H1 (cell line): ENCODE results near the gene SMIM28. TPM values are rescaled to one million over a fixed set of nuclear protein-coding genes. Genes with fewer than 3 reads are reported as not detected.

Experiments
- CTCF ChIA-PET: fragments of 300-600 bp; sonication (Branson Sonifier 250); formaldehyde crosslinking; loops from one replicate; lab custom pipeline; 2021; ENCODE audit not compliant: partially characterized antibody; lab: Charles Lee
- POLR2A ChIA-PET: fragments of 300-600 bp; sonication (Branson Sonifier 250); formaldehyde crosslinking; loops from one replicate; lab custom pipeline; 2021; ENCODE audit warnings: inconsistent platforms; ENCODE audit not compliant: partially characterized antibody; lab: Charles Lee
- DNase-seq, 2 experiments: peaks; one replicate each; pipeline versions ENCODE4 v3.0.0 to v3.0.0-alpha.2; 2010 to 2022; ENCODE audit warnings: low spot score in 2 of 2, low read depth in 1 of 2, mixed read lengths in 1 of 2
- FAIRE-seq: peaks from 2 replicates; lab custom pipeline; 2011; peaks lifted over from hg19 to GRCh38; lab: Jason Lieb, UNC
- H2AFZ ChIP-seq: 2 replicates; pipeline ENCODE4 v1.8.1; 2012; ENCODE audit warnings: low read length, inconsistent platforms
- H2AK5ac ChIP-seq: 2 replicates; pipeline ENCODE4 v1.6.1; 2013; ENCODE audit warnings: low read depth, low read length
- H2BK120ac ChIP-seq: replicated peaks from 2 replicates; pipeline ENCODE3; 2013; ENCODE audit warnings: low read depth, low read length, inconsistent platforms
- H2BK12ac ChIP-seq: 2 replicates; pipeline ENCODE4 v1.6.1; 2013; ENCODE audit warnings: low read depth, low read length
- H2BK15ac ChIP-seq: 2 replicates; pipeline ENCODE4 v1.6.1; 2013; ENCODE audit warnings: low read length
- H2BK20ac ChIP-seq: 2 replicates; pipeline ENCODE4 v1.6.1; 2013; ENCODE audit warnings: low read length
- H2BK5ac ChIP-seq: 2 replicates; pipeline ENCODE4 v1.6.1; 2013; ENCODE audit warnings: low read depth, low read length
- H3K14ac ChIP-seq: 2 replicates; pipeline ENCODE4 v1.6.1; 2013; ENCODE audit warnings: inconsistent platforms; ENCODE audit not compliant: insufficient read length
- H3K18ac ChIP-seq: 2 replicates; pipeline ENCODE4 v1.6.1; 2013; ENCODE audit warnings: low read length; ENCODE audit errors: extremely low read depth
- H3K23ac ChIP-seq: 2 replicates; pipeline ENCODE4 v1.6.1; 2013; ENCODE audit warnings: inconsistent platforms; ENCODE audit not compliant: insufficient read length
- H3K23me2 ChIP-seq: 2 replicates; pipeline ENCODE4 v1.6.1; 2013; ENCODE audit warnings: low read depth, low read length
- H3K27ac ChIP-seq: 2 replicates; pipeline ENCODE4 v1.6.1; 2011; ENCODE audit warnings: low read depth, low read length, inconsistent platforms
- H3K27me3 ChIP-seq, 4 experiments: replicated peaks in 1 of 4; 1 replicate in 1 of 4; 2 replicates in 3 of 4; pipeline versions ENCODE4 v1.6.1 to v1.8.1; 2011 to 2013; ENCODE audit warnings: low read length in 3 of 4, mild to moderate bottlenecking in 3 of 4, inconsistent platforms in 2 of 4, mixed read lengths in 2 of 4, moderate library complexity in 1 of 4; ENCODE audit not compliant: control insufficient read depth in 3 of 4, insufficient read depth in 3 of 4; ENCODE audit errors: extremely low read depth in 1 of 4
- H3K36me3 ChIP-seq, 4 experiments: 2 replicates each; pipeline versions ENCODE4 v1.6.1 to v1.8.1; 2011 to 2013; ENCODE audit warnings: mild to moderate bottlenecking in 4 of 4, low read length in 3 of 4, moderate library complexity in 2 of 4, control low read depth in 1 of 4, inconsistent platforms in 1 of 4; ENCODE audit not compliant: insufficient read depth in 4 of 4, control insufficient read depth in 2 of 4
- H3K4ac ChIP-seq: replicated peaks from 2 replicates; pipeline ENCODE3; 2013; ENCODE audit warnings: low read length, low read depth, mixed read lengths, inconsistent platforms; ENCODE audit not compliant: insufficient read length
- H3K4me1 ChIP-seq, 4 experiments: replicated peaks in 1 of 4; 1 replicate in 1 of 4; 2 replicates in 3 of 4; pipeline versions ENCODE4 v1.6.1 to v1.8.1; 2011 to 2013; ENCODE audit warnings: low read length in 3 of 4, inconsistent platforms in 2 of 4, mixed read lengths in 1 of 4; ENCODE audit not compliant: insufficient read depth in 4 of 4, control insufficient read depth in 3 of 4
- H3K4me2 ChIP-seq, 2 experiments: 2 replicates each; pipeline versions ENCODE4 v1.6.1 to v1.8.1; 2011 to 2013; ENCODE audit warnings: low read depth in 2 of 2, low read length in 2 of 2, control low read depth in 1 of 2, inconsistent platforms in 1 of 2, mild to moderate bottlenecking in 1 of 2; ENCODE audit not compliant: insufficient read depth in 1 of 2
- H3K4me3 ChIP-seq, 4 experiments: fragments of 200-600, 300-600 bp in 1 of 4; sonication (generic), shearing (Covaris generic), sonication (Bioruptor Twin) in 1 of 4; 2 replicates each; pipeline versions ENCODE4 v1.5.1 to v1.8.1; 2011 to 2016; ENCODE audit warnings: low read length in 4 of 4, low read depth in 3 of 4, control low read depth in 2 of 4, inconsistent platforms in 2 of 4, mild to moderate bottlenecking in 2 of 4, mixed read lengths in 1 of 4, moderate library complexity in 1 of 4; ENCODE audit not compliant: insufficient read depth in 2 of 4; ENCODE audit errors: extremely low read depth in 1 of 4
- H3K56ac ChIP-seq: replicated peaks from 2 replicates; pipeline ENCODE3; 2013; ENCODE audit warnings: low read depth, mild to moderate bottlenecking, mixed read lengths, low read length, inconsistent platforms; ENCODE audit not compliant: insufficient read length
- H3K79me1 ChIP-seq: 2 replicates; pipeline ENCODE4 v1.6.1; 2013; ENCODE audit warnings: low read depth, low read length, control low read depth
- H3K79me2 ChIP-seq, 2 experiments: 2 replicates each; pipeline versions ENCODE4 v1.6.1 to v1.8.1; 2012 to 2013; ENCODE audit warnings: low read length in 2 of 2, mild to moderate bottlenecking in 2 of 2, inconsistent platforms in 1 of 2; ENCODE audit not compliant: insufficient read depth in 2 of 2, control insufficient read depth in 1 of 2
- H3K9ac ChIP-seq, 4 experiments: replicated peaks in 1 of 4; 1 replicate in 1 of 4; 2 replicates in 3 of 4; pipeline versions ENCODE4 v1.6.1 to v1.8.1; 2011 to 2013; ENCODE audit warnings: low read depth in 3 of 4, low read length in 3 of 4, control low read depth in 2 of 4, mild to moderate bottlenecking in 2 of 4, moderate library complexity in 2 of 4, inconsistent platforms in 1 of 4; ENCODE audit errors: extremely low read depth in 1 of 4
- H3K9me3 ChIP-seq, 2 experiments: 2 replicates each; pipeline versions ENCODE4 v1.6.1 to v1.8.1; 2012 to 2013; ENCODE audit warnings: mild to moderate bottlenecking in 2 of 2, moderate library complexity in 2 of 2, control low read depth in 1 of 2, inconsistent platforms in 1 of 2, low read depth in 1 of 2, low read length in 1 of 2, mixed read lengths in 1 of 2; ENCODE audit not compliant: insufficient read depth in 2 of 2
- H4K20me1 ChIP-seq, 2 experiments: replicated peaks in 1 of 2; 2 replicates each; pipeline versions ENCODE3 to v1.8.1; 2011 to 2013; ENCODE audit warnings: inconsistent platforms in 2 of 2, low read length in 2 of 2, mild to moderate bottlenecking in 1 of 2; ENCODE audit not compliant: insufficient read depth in 2 of 2, control insufficient read depth in 1 of 2
- H4K5ac ChIP-seq: 2 replicates; pipeline ENCODE4 v1.6.1; 2013; ENCODE audit warnings: low read length, low read depth, mixed read lengths, inconsistent platforms; ENCODE audit not compliant: insufficient read length
- H4K8ac ChIP-seq: 2 replicates; pipeline ENCODE4 v1.8.0; 2013; ENCODE audit warnings: mild to moderate bottlenecking, moderate library complexity, low read length, inconsistent platforms; ENCODE audit not compliant: insufficient read depth; ENCODE audit errors: extremely low read depth
- H4K91ac ChIP-seq: replicated peaks from 2 replicates; pipeline ENCODE3; 2013; ENCODE audit warnings: low read length, mixed read lengths, inconsistent platforms; ENCODE audit not compliant: insufficient read length
- KDM1A ChIP-seq: fragments of 200-600, 300-600 bp; sonication (generic); IDR thresholded peaks from 2 replicates; pipeline ENCODE4 v1.7.1; 2016; ENCODE audit warnings: mild to moderate bottlenecking, low read length, borderline replicate concordance
- POLR2A ChIP-seq, 2 experiments: IDR thresholded peaks; 1 replicate in 1 of 2; 2 replicates in 1 of 2; pipeline ENCODE4 v1.6.1; 2011; ENCODE audit warnings: low read depth in 2 of 2, low read length in 2 of 2, mild to moderate bottlenecking in 2 of 2; ENCODE audit errors: control extremely low read depth in 1 of 2
- SIRT6 ChIP-seq: IDR thresholded peaks from one replicate; pipeline ENCODE4 v1.7.1; 2012; ENCODE audit warnings: low read length, inconsistent platforms
- WGBS, 2 experiments: shearing (Covaris generic) in 1 of 2; methylation state at CpG; one replicate each; pipeline versions ENCODE4 v1.1.6 to v1.1.7; 2013 to 2015; ENCODE audit warnings: low lambda C conversion rate in 2 of 2, mixed read lengths in 2 of 2, inconsistent platforms in 1 of 2, low coverage in 1 of 2, missing lambda C conversion rate in 1 of 2; ENCODE audit not compliant: insufficient replicate concordance in 2 of 2, insufficient coverage in 1 of 2, insufficient read length in 1 of 2; ENCODE audit errors: extremely low coverage in 1 of 2, missing lambda C conversion rate in 1 of 2; 5-methylcytosine and 5-hydroxymethylcytosine counted together
- polyA plus RNA-seq, 7 experiments: library from polyadenylated mRNA; depleted of rRNA in 3 of 7; stranded (reverse) in 5 of 7; unstranded in 2 of 7; fragments of >200 nt in 5 of 7; fragments of 200-250 nt in 2 of 7; gene quantifications; 1 replicate in 5 of 7; 2 replicates in 1 of 7; 4 replicates in 1 of 7; pipeline versions ENCODE4 v1.2.1 to v1.2.3, GENCODE V29; 2011 to 2013; ENCODE audit warnings: missing spikeins in 2 of 7, mixed read lengths in 2 of 7
- total RNA-seq: library from RNA; stranded (reverse); fragmentation: NEBNext Ultra II Directional; extraction: Animal tissue kit (Norgen Biotek cat#: 25700); gene quantifications from 2 replicates; pipeline ENCODE4 v1.2.1, GENCODE V29; 2021
- TF ChIP-seq, protein P1 (sequence below): IDR thresholded peaks from 2 replicates; pipeline ENCODE4 v1.6.1; 2012; ENCODE audit warnings: low read length, inconsistent platforms

The SMIM28 gene
- total and polyA plus RNA-seq, 2 of the 8 experiments (the other 6 are each of a cell fraction or from before 2014, with no cell fraction given): not detected

- Histone ChIP-seq H3K4ac (no peak overlapping the region), H3K4me2 (no peak overlapping the region), H2AK5ac (no peak overlapping the region), H4K20me1 (no peaks in the 10 kb centered on the region), H3K79me1 (no peaks in the 10 kb centered on the region), H2BK120ac (no peak overlapping the region), H2BK12ac (no peak overlapping the region), H4K5ac (no peak overlapping the region), H4K91ac (no peak overlapping the region), H2AFZ (no peak overlapping the region), H3K4me1 (peaks cover 8 to 18% (median 11%) of the 10 kb centered on the region in 4 experiments; a peak in 6 of 7 replicates), H3K36me3 (peaks cover 0 to 14% (median 5%) of the 10 kb centered on the region in 4 experiments; a peak in 4 of 8 replicates), H3K14ac (no peak overlapping the region), H3K56ac (no peak overlapping the region), H4K8ac (no peak overlapping the region), H3K9me3 (no peaks in the 10 kb centered on the region), H3K27me3 (no peaks in the 10 kb centered on the region), H2BK15ac (no peak overlapping the region), H3K23me2 (no peaks in the 10 kb centered on the region), H3K18ac (no peak overlapping the region), H3K27ac (no peak overlapping the region), H3K79me2 (no peaks in the 10 kb centered on the region), H2BK20ac (no peak overlapping the region), H2BK5ac (no peak overlapping the region), H3K9ac (no peak overlapping the region), H3K23ac (no peak overlapping the region), H3K4me3 (no peak overlapping the region)
- TF ChIP-seq KDM1A (no peak), POLR2A (IDR thresholded peaks at IDR 0.05; ENCODE audit: control extremely low read depth in 1 of 2, low read depth in 2 of 2, low read length in 2 of 2) (no peak), SIRT6 (no peak)
- TF ChIP-seq, protein P1, sequence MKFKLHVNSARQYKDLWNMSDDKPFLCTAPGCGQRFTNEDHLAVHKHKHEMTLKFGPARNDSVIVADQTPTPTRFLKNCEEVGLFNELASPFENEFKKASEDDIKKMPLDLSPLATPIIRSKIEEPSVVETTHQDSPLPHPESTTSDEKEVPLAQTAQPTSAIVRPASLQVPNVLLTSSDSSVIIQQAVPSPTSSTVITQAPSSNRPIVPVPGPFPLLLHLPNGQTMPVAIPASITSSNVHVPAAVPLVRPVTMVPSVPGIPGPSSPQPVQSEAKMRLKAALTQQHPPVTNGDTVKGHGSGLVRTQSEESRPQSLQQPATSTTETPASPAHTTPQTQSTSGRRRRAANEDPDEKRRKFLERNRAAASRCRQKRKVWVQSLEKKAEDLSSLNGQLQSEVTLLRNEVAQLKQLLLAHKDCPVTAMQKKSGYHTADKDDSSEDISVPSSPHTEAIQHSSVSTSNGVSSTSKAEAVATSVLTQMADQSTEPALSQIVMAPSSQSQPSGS: no peak
- WGBS, 2 experiments: 77 to 100% methylated on average over 1 to 3 of the region's 3 CpGs
- FAIRE-seq: no peak
- ChIA-PET POLR2A (interaction anchor here (1.0 kb wide), 1 partner anchor 163 kb away, joined by 3 read pairs; no protein-coding TSS in a partner anchor), CTCF (interaction anchor here (1.2 to 1.5 kb wide), 3 partner anchors 11 to 43 kb away, joined by 3 to 5 read pairs (median 3); no protein-coding TSS in a partner anchor)
- DNase-seq: no peak
These were observed 49.5 kb upstream of the SMIM28 start for GRCh38 chr6:138328210-138328609.
